GM12864 (cell line): ENCODE data around the gene NLRP7.
"Not testable (repeated sequence)": the region's sequence is repeated elsewhere in the genome, so short reads cannot be mapped to it uniquely, and the experiment has no call there.

Experiments used
- DNase-seq: peaks from one replicate; pipeline ENCODE4 v3.0.0-alpha.2; 2011; ENCODE audit warnings: low read depth
- H3K4me3 ChIP-seq: 2 replicates; pipeline ENCODE4 v1.5.1; 2011; ENCODE audit warnings: mild to moderate bottlenecking, low read depth, low read length, control low read depth
- TF ChIP-seq, protein P1 (sequence below): IDR thresholded peaks from 2 replicates; pipeline ENCODE4 v1.5.1; 2011; ENCODE audit warnings: low read depth, mild to moderate bottlenecking, moderate library complexity, low read length, control low read depth, inconsistent platforms; ENCODE audit errors: missing control alignments

NLRP7 gene

DNA sequence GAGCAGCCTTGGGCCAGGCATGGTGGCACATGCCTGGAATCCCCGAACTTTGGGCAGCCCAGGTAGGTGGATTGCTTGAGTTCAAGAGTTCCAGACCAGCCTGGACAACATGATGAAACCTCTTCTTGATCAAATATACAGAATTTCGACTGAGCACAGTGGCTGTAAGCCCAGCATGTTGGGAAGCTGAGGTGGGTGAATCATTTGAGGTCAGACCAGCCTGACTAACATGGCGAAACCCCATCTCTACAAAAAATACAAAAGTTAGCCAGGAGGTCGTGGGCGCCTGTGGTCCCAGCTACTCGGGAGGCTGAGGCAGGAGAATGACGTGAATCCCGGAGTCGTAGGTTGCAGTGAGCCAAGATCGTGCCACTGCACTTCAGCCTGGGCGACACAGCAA is 8.0 kb upstream of the NLRP7 start:
- no peak overlapping the region for H3K4me3 ChIP-seq
- DNase-seq, result no peak
- TF ChIP-seq, protein P1, sequence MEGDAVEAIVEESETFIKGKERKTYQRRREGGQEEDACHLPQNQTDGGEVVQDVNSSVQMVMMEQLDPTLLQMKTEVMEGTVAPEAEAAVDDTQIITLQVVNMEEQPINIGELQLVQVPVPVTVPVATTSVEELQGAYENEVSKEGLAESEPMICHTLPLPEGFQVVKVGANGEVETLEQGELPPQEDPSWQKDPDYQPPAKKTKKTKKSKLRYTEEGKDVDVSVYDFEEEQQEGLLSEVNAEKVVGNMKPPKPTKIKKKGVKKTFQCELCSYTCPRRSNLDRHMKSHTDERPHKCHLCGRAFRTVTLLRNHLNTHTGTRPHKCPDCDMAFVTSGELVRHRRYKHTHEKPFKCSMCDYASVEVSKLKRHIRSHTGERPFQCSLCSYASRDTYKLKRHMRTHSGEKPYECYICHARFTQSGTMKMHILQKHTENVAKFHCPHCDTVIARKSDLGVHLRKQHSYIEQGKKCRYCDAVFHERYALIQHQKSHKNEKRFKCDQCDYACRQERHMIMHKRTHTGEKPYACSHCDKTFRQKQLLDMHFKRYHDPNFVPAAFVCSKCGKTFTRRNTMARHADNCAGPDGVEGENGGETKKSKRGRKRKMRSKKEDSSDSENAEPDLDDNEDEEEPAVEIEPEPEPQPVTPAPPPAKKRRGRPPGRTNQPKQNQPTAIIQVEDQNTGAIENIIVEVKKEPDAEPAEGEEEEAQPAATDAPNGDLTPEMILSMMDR, result no peak

DNA sequence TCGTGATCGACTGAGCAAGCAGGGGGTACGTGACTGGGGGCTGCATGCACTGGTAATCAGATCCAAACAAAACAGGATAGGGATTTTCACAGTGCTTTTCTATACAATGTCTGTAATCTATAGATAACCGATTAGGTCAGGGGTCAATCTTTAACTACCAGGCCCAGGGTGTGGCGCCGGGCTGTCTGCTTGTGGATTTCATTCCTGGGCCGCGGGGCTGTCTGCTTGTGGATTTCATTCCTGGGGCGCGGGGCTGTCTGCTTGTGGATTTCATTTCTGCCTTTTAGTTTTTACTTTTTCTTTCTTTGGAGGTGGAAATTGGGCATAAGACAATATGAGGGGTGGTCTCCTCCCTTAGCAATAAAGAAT is 6.0 kb upstream of the NLRP7 start:
- not testable (repeated sequence) for DNase-seq, H3K4me3 ChIP-seq

DNA sequence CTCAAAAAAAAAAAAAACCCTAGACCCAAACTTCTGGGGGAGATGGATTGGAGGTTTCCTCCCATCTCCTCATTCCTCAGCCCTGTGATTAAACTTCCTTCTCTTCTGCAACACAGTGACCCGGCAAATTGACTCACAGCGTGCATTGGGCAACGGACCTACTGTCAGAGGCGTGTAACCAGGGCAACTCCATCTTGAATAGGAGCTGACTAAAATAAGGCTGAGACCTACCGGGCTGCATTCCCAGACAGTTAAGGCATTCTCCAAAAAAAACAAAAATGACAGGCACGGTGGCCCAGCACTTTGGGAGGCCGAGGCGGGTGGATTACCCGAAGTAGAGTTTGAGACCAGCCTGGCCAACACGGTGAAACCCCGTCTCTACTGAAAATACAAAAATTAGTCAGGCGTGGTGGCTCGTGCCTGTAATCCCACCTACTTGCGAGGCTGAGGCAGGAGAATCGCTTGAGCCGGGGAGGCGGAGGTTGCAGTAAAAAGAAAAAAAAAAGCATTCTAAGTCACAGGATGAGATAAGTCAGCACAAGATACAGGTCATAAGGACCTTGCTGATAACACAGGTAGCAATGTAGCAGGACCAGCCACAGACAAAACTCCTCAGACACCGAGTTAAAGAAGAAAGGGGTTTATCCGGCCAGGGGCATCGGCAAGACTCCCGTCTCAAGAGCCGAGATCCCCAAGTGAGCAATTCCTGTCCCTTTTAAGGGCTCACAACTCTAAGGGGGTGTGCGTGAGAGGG is 5.4 kb upstream of the NLRP7 start:
- no peak for DNase-seq
- TF ChIP-seq, protein P1, result no peak
- H3K4me3 ChIP-seq, result no peak overlapping the region

DNA sequence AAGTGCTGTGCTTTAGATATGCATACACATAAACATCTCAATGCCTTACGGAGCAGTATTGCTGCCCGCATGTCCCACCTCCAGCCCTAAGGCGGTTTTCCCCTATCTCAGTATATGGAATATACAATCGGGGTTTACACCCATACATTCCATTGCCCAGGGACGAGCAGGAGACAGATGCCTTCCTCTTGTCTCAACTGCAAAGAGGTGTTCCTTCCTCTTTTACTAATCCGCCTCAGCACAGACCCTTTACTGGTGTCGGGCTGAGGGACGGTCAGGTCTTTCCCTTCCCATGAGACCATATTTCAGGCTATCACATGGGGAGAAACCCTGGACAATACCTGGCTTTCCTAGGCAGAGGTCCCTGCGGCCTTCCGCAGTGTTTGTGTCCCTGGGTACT is 3.2 kb upstream of the NLRP7 start:
- not testable (repeated sequence) for H3K4me3 ChIP-seq, DNase-seq

DNA sequence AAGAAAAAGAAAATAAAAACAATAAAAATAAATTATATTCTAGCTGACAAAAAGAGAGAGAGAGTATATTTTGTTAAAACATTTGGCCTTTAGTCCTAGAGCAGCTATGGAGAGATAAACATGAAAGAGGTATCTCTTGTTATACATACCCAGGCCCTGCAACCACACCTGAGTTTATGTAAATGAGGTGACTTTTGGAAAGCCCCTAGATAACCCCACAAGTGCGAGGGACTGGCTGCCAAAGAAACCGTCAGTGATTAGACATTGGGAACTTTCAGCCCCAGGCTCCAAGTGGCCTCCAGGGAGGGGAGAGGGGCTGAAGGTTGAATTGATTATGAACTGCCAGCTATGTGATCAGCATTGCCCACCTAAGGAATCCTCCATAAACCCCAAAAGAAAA is 2.1 kb upstream of the NLRP7 start:
- no peak overlapping the region for H3K4me3 ChIP-seq

DNA sequence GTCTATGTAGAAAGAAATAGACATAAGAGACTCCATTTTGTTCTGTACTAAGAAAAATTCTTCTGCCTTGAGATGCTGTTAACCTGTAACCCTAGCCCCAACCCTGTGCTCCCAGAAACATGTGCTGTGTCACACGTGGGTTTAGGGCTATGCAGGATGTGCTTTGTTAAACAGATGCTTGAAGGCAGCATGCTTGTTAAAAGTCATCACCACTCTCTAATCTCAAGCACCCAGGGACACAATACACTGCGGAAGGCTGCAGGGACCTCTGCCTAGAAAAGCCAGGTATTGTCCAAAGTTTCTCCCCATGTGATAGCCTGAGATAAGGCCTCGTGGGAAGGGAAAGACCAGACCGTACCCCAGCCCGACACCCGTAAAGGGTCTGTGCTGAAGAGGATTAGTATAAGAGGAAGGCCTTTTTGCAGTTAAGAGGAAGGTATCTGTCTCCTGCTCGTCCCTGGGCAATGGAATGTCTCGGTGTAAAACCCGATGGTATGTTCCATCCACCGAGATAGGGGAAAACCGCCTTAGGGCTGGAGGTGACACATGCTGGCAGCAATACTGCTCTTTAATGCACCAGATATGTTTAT is 3.5 kb downstream of the NLRP7 start:
- DNase-seq, H3K4me3 ChIP-seq: not testable (repeated sequence)

More for the DNA sequence above, 2.1 kb upstream of the NLRP7 start:
- TF ChIP-seq, protein P1, result no peak
- DNase-seq, result peak; percentile 35

DNA sequence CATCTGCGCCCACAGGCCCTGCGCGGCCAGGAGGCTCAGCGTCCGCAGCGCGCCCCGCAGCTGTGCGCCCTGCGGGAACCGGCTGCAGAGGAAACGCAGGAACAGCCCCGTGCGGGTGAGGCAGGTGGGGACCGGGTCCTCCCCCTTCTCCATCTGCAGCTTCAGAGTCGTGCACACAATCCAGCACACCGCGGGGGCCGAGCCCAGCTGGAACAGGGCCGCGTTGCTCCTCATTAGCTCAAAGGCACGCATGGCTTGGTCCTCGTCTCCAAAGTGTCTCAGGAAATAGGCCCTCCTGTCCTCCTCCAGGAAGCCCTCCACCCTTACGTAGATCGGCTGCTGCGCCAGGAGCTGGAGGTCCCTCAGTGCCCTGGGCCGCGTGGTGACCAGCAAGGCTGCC is 7.8 kb downstream of the NLRP7 start:
- DNase-seq, H3K4me3 ChIP-seq: not testable (repeated sequence)

DNA sequence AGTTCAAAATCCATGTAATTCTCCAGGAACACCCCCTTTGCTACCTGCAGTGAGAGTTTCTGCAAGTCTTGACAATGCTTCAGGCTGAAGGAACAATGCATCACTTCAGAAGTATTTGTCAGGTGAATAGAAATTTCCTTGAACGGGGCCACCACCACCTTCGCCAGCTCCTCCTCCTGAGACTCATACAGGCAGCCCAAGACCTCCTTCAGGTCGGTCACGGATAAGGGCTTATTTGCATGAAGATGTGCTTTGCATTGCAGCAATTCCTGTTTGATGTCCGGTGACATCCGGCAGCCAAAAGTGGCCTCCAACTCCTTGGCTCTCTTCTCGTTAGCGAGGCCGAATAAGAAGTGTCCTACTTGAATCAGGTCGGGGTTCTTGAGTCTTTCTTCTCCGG is 8.4 kb downstream of the NLRP7 start:
- peak; percentile 27 for DNase-seq
- peak overlapping the region; percentile 23; the same call in 1 of the 2 replicates for H3K4me3 ChIP-seq
- TF ChIP-seq, protein P1, result no peak

DNA sequence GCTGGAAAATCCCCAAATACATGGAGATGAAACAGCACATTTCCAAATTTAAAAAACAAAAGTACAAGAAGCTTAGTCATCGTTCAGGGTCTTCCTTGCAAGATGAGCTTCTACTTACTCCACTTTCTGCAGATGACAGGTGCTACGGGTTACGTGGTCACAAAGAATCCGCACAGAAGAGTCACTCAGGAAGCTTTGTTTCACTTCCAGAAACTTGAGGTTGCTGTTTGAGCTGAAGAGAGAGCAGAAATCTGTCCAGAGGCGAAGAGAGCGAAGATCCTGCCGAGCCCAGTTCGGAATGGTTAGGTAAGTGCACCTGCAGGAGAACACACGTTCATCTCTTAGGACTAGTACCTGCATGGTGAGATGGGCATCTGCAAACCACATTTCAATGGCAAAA is 9.4 kb downstream of the NLRP7 start:
- H3K4me3 ChIP-seq, result no peak overlapping the region; the same call in 1 of the 2 replicates
- TF ChIP-seq, protein P1, result no peak
- DNase-seq, result peak; percentile 90
